Measurements from ENCODE around the gene MTHFSD. TPM values are rescaled to one million over a fixed set of nuclear protein-coding genes. Genes with fewer than 3 reads are reported as not detected.
"Not testable (repeated sequence)": the region's sequence is repeated elsewhere in the genome, so short reads cannot be mapped to it uniquely, and the experiment has no call there.

Gene MTHFSD
- total and polyA plus RNA-seq, 3 donors from 2014 or later: 42.2 to 55.6 (median 45.0) TPM

- DNase-seq: no peak
- 47 to 74% methylated on average over 8 of the region's 8 CpGs for WGBS, 2 donors
- H3K27me3 ChIP-seq: no peaks in the 10 kb centered on the region
- H3K36me3 ChIP-seq (ENCODE audit: low read depth, missing control alignments): no peaks in the 10 kb centered on the region
- H3K4me3 ChIP-seq: no peak overlapping the region
- no peak for TF ChIP-seq CTCF (IDR thresholded peaks at IDR 0.05)
- intact Hi-C loops (cut with DNase I; ENCODE audit: low total_unique reads): no loop called here
- no peaks in the 10 kb centered on the region for H3K9me3 ChIP-seq
- no peaks in the 10 kb centered on the region for H3K4me1 ChIP-seq
- H3K27ac ChIP-seq: no peak overlapping the region
These were observed 39.7 kb upstream of the MTHFSD start for GRCh38 chr16:86594721-86595120.

- no peak for TF ChIP-seq POLR2A (IDR thresholded peaks at IDR 0.05)
- no peaks in the 10 kb centered on the region for H3K27me3 ChIP-seq
- no peaks in the 10 kb centered on the region for H3K36me3 ChIP-seq (ENCODE audit: low read depth, missing control alignments)
- H3K4me3 ChIP-seq: no peak overlapping the region
- no peaks in the 10 kb centered on the region for H3K4me1 ChIP-seq
- intact Hi-C loops (cut with DNase I; ENCODE audit: low total_unique reads): no loop called here
- WGBS, 2 donors: 74 to 81% methylated on average over 12 to 13 of the region's 13 CpGs
- no peaks in the 10 kb centered on the region for H3K9me3 ChIP-seq
- H3K27ac ChIP-seq: no peak overlapping the region
- no peak for DNase-seq
These were observed 39.0 kb upstream of the MTHFSD start for GRCh38 chr16:86593913-86594620.

- WGBS, 2 donors: 94 to 95% methylated on average over 4 of the region's 4 CpGs
- no peak overlapping the region for H3K4me3 ChIP-seq
- intact Hi-C loops (cut with DNase I; ENCODE audit: low total_unique reads): no loop called here
- no peak for DNase-seq
- H3K9me3 ChIP-seq: no peaks in the 10 kb centered on the region
- no peak overlapping the region for H3K27ac ChIP-seq
- no peaks in the 10 kb centered on the region for H3K4me1 ChIP-seq
- TF ChIP-seq CTCF (IDR thresholded peaks at IDR 0.05): no peak
- no peak for TF ChIP-seq POLR2A (IDR thresholded peaks at IDR 0.05)
- no peaks in the 10 kb centered on the region for H3K27me3 ChIP-seq
- no peaks in the 10 kb centered on the region for H3K36me3 ChIP-seq (ENCODE audit: low read depth, missing control alignments)
These were observed 36.2 kb upstream of the MTHFSD start for GRCh38 chr16:86591270-86591669.

GRCh38 chr16:86590501-86591144 lies 35.6 kb upstream of the MTHFSD start:
- DNase-seq: no peak
- TF ChIP-seq POLR2A (IDR thresholded peaks at IDR 0.05): no peak
- TF ChIP-seq CTCF (IDR thresholded peaks at IDR 0.05): no peak
- Histone ChIP-seq H3K36me3 (ENCODE audit: low read depth, missing control alignments) (no peaks in the 10 kb centered on the region), H3K4me3 (no peak overlapping the region), H3K27ac (no peak overlapping the region), H3K27me3 (no peaks in the 10 kb centered on the region), H3K9me3 (no peaks in the 10 kb centered on the region), H3K4me1 (no peaks in the 10 kb centered on the region)
- intact Hi-C loops (cut with DNase I; ENCODE audit: low total_unique reads): no loop called here
- WGBS, 2 donors: 94 to 97% methylated on average over 4 of the region's 4 CpGs

GRCh38 chr16:86587955-86588354 lies 32.9 kb upstream of the MTHFSD start:
- WGBS, 2 donors: 92 to 94% methylated on average over 3 of the region's 3 CpGs
- H3K27me3 ChIP-seq; intact Hi-C loops (cut with DNase I; ENCODE audit: low total_unique reads); H3K4me1 ChIP-seq; H3K9me3 ChIP-seq; H3K4me3 ChIP-seq; DNase-seq; H3K27ac ChIP-seq; H3K36me3 ChIP-seq (ENCODE audit: low read depth, missing control alignments): not testable (repeated sequence)

GRCh38 chr16:86587487-86587886 lies 32.5 kb upstream of the MTHFSD start:
- no peaks in the 10 kb centered on the region for H3K27me3 ChIP-seq
- no peak overlapping the region for H3K4me3 ChIP-seq
- 94 to 95% methylated on average over 3 of the region's 3 CpGs for WGBS, 2 donors
- DNase-seq: no peak
- no peak for TF ChIP-seq POLR2A (IDR thresholded peaks at IDR 0.05)
- no peak for TF ChIP-seq CTCF (IDR thresholded peaks at IDR 0.05)
- H3K4me1 ChIP-seq: peaks cover 3% of the 10 kb centered on the region
- no peak overlapping the region for H3K27ac ChIP-seq
- intact Hi-C loops (cut with DNase I; ENCODE audit: low total_unique reads): no loop called here
- no peaks in the 10 kb centered on the region for H3K36me3 ChIP-seq (ENCODE audit: low read depth, missing control alignments)
- no peaks in the 10 kb centered on the region for H3K9me3 ChIP-seq
